ENCODE measurements around the gene SH2D3A.

GRCh38 chr19:6813659-6814058 lies 46.4 kb upstream of the SH2D3A start:
- TF ChIP-seq JUN (IDR thresholded peaks at IDR 0.05; ENCODE audit: low read depth, low read length) (no peak), CTCF (IDR thresholded peaks at IDR 0.05; ENCODE audit: control extremely low read depth in 1 of 3, insufficient read depth in 1 of 3, low read depth in 1 of 3, low read length in 3 of 3) (no peak), JUND (IDR thresholded peaks at IDR 0.05; ENCODE audit: low read length) (no peak), POLR2AphosphoS5 (IDR thresholded peaks at IDR 0.05; ENCODE audit: low read depth, low read length) (no peak), NRF1 (IDR thresholded peaks at IDR 0.05; ENCODE audit: low read depth, low read length) (no peak), POLR2A (IDR thresholded peaks at IDR 0.05; ENCODE audit: control extremely low read depth in 1 of 2, low read depth in 2 of 2, low read length in 2 of 2) (no peak), ATF3 (IDR thresholded peaks at IDR 0.05; ENCODE audit: insufficient read depth, low read depth, low read length) (no peak), TAF1 (IDR thresholded peaks at IDR 0.05; ENCODE audit: low read depth, low read length) (no peak), USF2 (IDR thresholded peaks at IDR 0.05; ENCODE audit: low read length) (no peak), CHD7 (IDR thresholded peaks at IDR 0.05; ENCODE audit: insufficient replicate concordance, low read length) (no peak), RFX5 (IDR thresholded peaks at IDR 0.05; ENCODE audit: borderline replicate concordance, low read depth, low read length) (no peak), CBX8 (IDR thresholded peaks at IDR 0.05; ENCODE audit: borderline replicate concordance, low read depth, low read length) (no peak), GABPA (IDR thresholded peaks at IDR 0.05; ENCODE audit: borderline replicate concordance, insufficient read depth, low read length) (no peak)

Measured in H1 (cell line).